H9 (cell line): ENCODE measurements around the gene SLC51A. TPM values are rescaled to one million over a fixed set of nuclear protein-coding genes. Genes with fewer than 3 reads are reported as not detected.
"Not testable (repeated sequence)": the region's sequence is repeated elsewhere in the genome, so short reads cannot be mapped to it uniquely, and the experiment has no call there.

Source experiments
- DNase-seq: peaks from one replicate; pipeline ENCODE4 v3.0.0-alpha.2; 2017
- H2AFZ ChIP-seq: one replicate; pipeline ENCODE4 v1.6.1; 2013; ENCODE audit warnings: mild to moderate bottlenecking, low read length, control low read depth, moderate library complexity
- H2AK5ac ChIP-seq: 2 replicates; pipeline ENCODE4 v1.6.1; 2013; ENCODE audit warnings: low read length, control low read depth, mixed read lengths; ENCODE audit not compliant: insufficient read length
- H2BK120ac ChIP-seq: one replicate; pipeline ENCODE4 v1.6.1; 2013; ENCODE audit warnings: low read depth, mild to moderate bottlenecking, low read length, control low read depth, inconsistent platforms; ENCODE audit not compliant: poor library complexity, severe bottlenecking
- H2BK12ac ChIP-seq: 2 replicates; pipeline ENCODE4 v1.6.1; 2013; ENCODE audit warnings: low read length, control low read depth, mixed read lengths, low read depth; ENCODE audit not compliant: insufficient read length
- H2BK15ac ChIP-seq: 2 replicates; pipeline ENCODE4 v1.6.1; 2013; ENCODE audit warnings: low read depth, low read length, control low read depth
- H2BK20ac ChIP-seq: one replicate; pipeline ENCODE4 v1.6.1; 2013; ENCODE audit warnings: low read depth, mild to moderate bottlenecking, low read length, control low read depth, inconsistent platforms; ENCODE audit not compliant: poor library complexity, severe bottlenecking
- H2BK5ac ChIP-seq: 2 replicates; pipeline ENCODE4 v1.6.1; 2013; ENCODE audit warnings: low read length, control low read depth, mixed read lengths; ENCODE audit not compliant: insufficient read length
- H3K14ac ChIP-seq: 2 replicates; pipeline ENCODE4 v1.6.1; 2013; ENCODE audit warnings: low read length, control low read depth; ENCODE audit not compliant: insufficient read depth
- H3K18ac ChIP-seq: 2 replicates; pipeline ENCODE4 v1.6.1; 2013; ENCODE audit warnings: low read depth, mild to moderate bottlenecking, mixed read lengths, low read length, control low read depth; ENCODE audit not compliant: insufficient read length
- H3K23ac ChIP-seq: 2 replicates; pipeline ENCODE4 v1.6.1; 2013; ENCODE audit warnings: low read length, control low read depth, mixed read lengths, low read depth; ENCODE audit not compliant: insufficient read length
- H3K23me2 ChIP-seq: 2 replicates; pipeline ENCODE4 v1.6.1; 2013; ENCODE audit warnings: low read depth, mild to moderate bottlenecking, mixed read lengths, low read length, control low read depth; ENCODE audit not compliant: insufficient read length, poor library complexity, severe bottlenecking
- H3K27ac ChIP-seq: 2 replicates; pipeline ENCODE4 v1.5.1; 2013; ENCODE audit warnings: low read length, control low read depth, mixed read lengths, low read depth; ENCODE audit not compliant: insufficient read length
- H3K27me3 ChIP-seq: 2 replicates; pipeline ENCODE4 v1.6.1; 2013; ENCODE audit warnings: low read length, control low read depth, inconsistent platforms; ENCODE audit not compliant: insufficient read depth
- H3K4ac ChIP-seq: 2 replicates; pipeline ENCODE4 v1.6.1; 2013; ENCODE audit warnings: low read depth, mild to moderate bottlenecking, control low read depth, inconsistent platforms, low read length, moderate library complexity
- H3K4me1 ChIP-seq: 2 replicates; pipeline ENCODE4 v1.6.1; 2013; ENCODE audit warnings: low read length, control low read depth, inconsistent platforms; ENCODE audit not compliant: insufficient read depth
- H3K4me2 ChIP-seq: 2 replicates; pipeline ENCODE4 v1.6.1; 2013; ENCODE audit warnings: low read length, control low read depth, mixed read lengths; ENCODE audit not compliant: insufficient read length, insufficient read depth
- H3K56ac ChIP-seq: 2 replicates; pipeline ENCODE4 v1.6.1; 2013; ENCODE audit warnings: low read depth, mild to moderate bottlenecking, mixed read lengths, low read length, control low read depth; ENCODE audit not compliant: insufficient read length
- H3K79me1 ChIP-seq: 2 replicates; pipeline ENCODE4 v1.6.1; 2013; ENCODE audit warnings: low read depth, mild to moderate bottlenecking, moderate library complexity, low read length, control low read depth, inconsistent platforms; ENCODE audit not compliant: insufficient read depth, poor library complexity, severe bottlenecking
- H3K79me2 ChIP-seq: 2 replicates; pipeline ENCODE4 v1.6.1; 2013; ENCODE audit warnings: low read length, control low read depth, inconsistent platforms; ENCODE audit not compliant: insufficient read depth
- H3K9ac ChIP-seq: 2 replicates; pipeline ENCODE4 v1.6.1; 2013; ENCODE audit warnings: low read length, control low read depth, mixed read lengths; ENCODE audit not compliant: insufficient read length; ENCODE audit errors: extremely low read depth
- H3K9me3 ChIP-seq: one replicate; pipeline ENCODE4 v1.6.1; 2013; ENCODE audit warnings: low read depth, low read length, inconsistent platforms; ENCODE audit not compliant: control insufficient read depth
- H3T11ph ChIP-seq: one replicate; pipeline ENCODE4 v1.6.1; 2013; ENCODE audit warnings: mild to moderate bottlenecking, low read length, control low read depth, inconsistent platforms
- H4K20me1 ChIP-seq: one replicate; pipeline ENCODE4 v1.6.1; 2013; ENCODE audit not compliant: control insufficient read depth, insufficient read length, insufficient read depth
- H4K5ac ChIP-seq: 2 replicates; pipeline ENCODE4 v1.6.1; 2013; ENCODE audit warnings: low read depth, mild to moderate bottlenecking, mixed read lengths, low read length, control low read depth; ENCODE audit not compliant: insufficient read length
- H4K8ac ChIP-seq: replicated peaks from 2 replicates; pipeline ENCODE4 v1.6.1; 2013; ENCODE audit warnings: low read length, control low read depth, mixed read lengths, low read depth; ENCODE audit not compliant: insufficient read length
- H4K91ac ChIP-seq: 2 replicates; pipeline ENCODE4 v1.6.1; 2013; ENCODE audit warnings: low read depth, mild to moderate bottlenecking, moderate library complexity, mixed read lengths, low read length, control low read depth; ENCODE audit not compliant: insufficient read length
- H3K27ac Mint-ChIP-seq, 3 experiments: 2 replicates in 2 of 3; 3 replicates in 1 of 3; pipeline ENCODE4 v1.8.0; 2020 to 2021; ENCODE audit warnings: mixed read lengths in 3 of 3, mild to moderate bottlenecking in 1 of 3, moderate library complexity in 1 of 3
- H3K27me3 Mint-ChIP-seq: 2 replicates; pipeline ENCODE4 v1.8.0; 2021; ENCODE audit warnings: low read depth, mild to moderate bottlenecking, moderate library complexity, mixed read lengths
- H3K36me3 Mint-ChIP-seq, 3 experiments: 2 replicates in 2 of 3; 3 replicates in 1 of 3; pipeline ENCODE4 v1.8.0; 2020 to 2021; ENCODE audit warnings: low read depth in 3 of 3, mixed read lengths in 3 of 3; ENCODE audit not compliant: insufficient read depth in 1 of 3
- H3K4me1 Mint-ChIP-seq, 2 experiments: 2 replicates each; pipeline ENCODE4 v1.8.0; 2020; ENCODE audit warnings: mixed read lengths in 2 of 2
- H3K4me3 Mint-ChIP-seq, 2 experiments: 2 replicates in 1 of 2; 3 replicates in 1 of 2; pipeline ENCODE4 v1.8.0; 2020 to 2021; ENCODE audit warnings: mild to moderate bottlenecking in 2 of 2, mixed read lengths in 2 of 2, moderate library complexity in 1 of 2
- H3K9me3 Mint-ChIP-seq, 2 experiments: 2 replicates in 1 of 2; 3 replicates in 1 of 2; pipeline ENCODE4 v1.8.0; 2020; ENCODE audit warnings: mild to moderate bottlenecking in 2 of 2, mixed read lengths in 2 of 2, moderate library complexity in 1 of 2
- WGBS: extraction: QIAGEN DNeasy Blood & Tissue Kit; methylation state at CpG from one replicate; pipeline ENCODE4 v1.1.7; 2013; ENCODE audit warnings: missing lambda C conversion rate, low lambda C conversion rate, mixed read lengths; ENCODE audit not compliant: insufficient read length; ENCODE audit errors: extremely low coverage; 5-methylcytosine and 5-hydroxymethylcytosine counted together
- total RNA-seq: library from RNA; stranded (reverse); gene quantifications from 2 replicates; pipeline ENCODE4 v1.2.1, GENCODE V29; 2021
- TF ChIP-seq, protein P1 (sequence below): fragments of 200-600 bp; sonication (generic); conservative IDR thresholded peaks from 3 replicates; pipeline ENCODE4 v1.8.0; 2021; ENCODE audit warnings: antibody characterized with exemption, mild to moderate bottlenecking

SLC51A gene
- total RNA-seq, 1 experiment from 2014 or later: 5.6 TPM

DNA sequence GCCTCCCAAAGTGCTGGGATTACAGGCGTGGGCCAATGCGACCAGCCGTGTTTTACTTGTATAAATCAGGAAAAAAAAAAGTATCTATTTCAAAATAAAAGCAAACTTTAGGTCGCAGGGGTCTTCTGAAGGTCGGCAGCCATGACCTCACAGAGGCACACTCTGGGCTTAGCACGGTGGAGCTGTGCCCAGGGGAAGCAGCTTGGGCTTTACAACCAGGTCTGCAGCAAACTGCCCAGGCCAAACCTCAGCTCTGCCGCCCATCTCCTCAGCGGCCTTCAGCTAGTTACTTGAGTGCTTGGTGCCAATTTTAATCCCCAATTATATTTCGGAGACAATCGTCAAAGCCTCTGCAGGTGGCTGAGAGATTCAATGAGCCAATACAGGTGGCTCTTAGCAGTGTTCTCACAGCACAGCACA lies 35.2 kb upstream of the SLC51A start:
- H2BK120ac ChIP-seq: no peak overlapping the region
- no peaks in the 10 kb centered on the region for H3K9me3 Mint-ChIP-seq
- no peaks in the 10 kb centered on the region for H3K27me3 ChIP-seq
- H3K27me3 Mint-ChIP-seq: no peaks in the 10 kb centered on the region
- no peak overlapping the region for H2BK20ac ChIP-seq
- no peak overlapping the region for H2BK12ac ChIP-seq
- no peak overlapping the region for H2BK15ac ChIP-seq
- no peak overlapping the region for H3K23ac ChIP-seq
- peak overlapping the region in 1 of 3 experiments; percentile 16; a peak in 1 of 7 replicates for H3K27ac Mint-ChIP-seq
- no peaks in the 10 kb centered on the region; the same call in 1 of the 2 replicates for H3K4me1 ChIP-seq
- WGBS: no CpG with 5 or more reads among the region's 10 CpGs
- TF ChIP-seq, protein P1, sequence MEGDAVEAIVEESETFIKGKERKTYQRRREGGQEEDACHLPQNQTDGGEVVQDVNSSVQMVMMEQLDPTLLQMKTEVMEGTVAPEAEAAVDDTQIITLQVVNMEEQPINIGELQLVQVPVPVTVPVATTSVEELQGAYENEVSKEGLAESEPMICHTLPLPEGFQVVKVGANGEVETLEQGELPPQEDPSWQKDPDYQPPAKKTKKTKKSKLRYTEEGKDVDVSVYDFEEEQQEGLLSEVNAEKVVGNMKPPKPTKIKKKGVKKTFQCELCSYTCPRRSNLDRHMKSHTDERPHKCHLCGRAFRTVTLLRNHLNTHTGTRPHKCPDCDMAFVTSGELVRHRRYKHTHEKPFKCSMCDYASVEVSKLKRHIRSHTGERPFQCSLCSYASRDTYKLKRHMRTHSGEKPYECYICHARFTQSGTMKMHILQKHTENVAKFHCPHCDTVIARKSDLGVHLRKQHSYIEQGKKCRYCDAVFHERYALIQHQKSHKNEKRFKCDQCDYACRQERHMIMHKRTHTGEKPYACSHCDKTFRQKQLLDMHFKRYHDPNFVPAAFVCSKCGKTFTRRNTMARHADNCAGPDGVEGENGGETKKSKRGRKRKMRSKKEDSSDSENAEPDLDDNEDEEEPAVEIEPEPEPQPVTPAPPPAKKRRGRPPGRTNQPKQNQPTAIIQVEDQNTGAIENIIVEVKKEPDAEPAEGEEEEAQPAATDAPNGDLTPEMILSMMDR: no peak
- no peak overlapping the region for H3K4ac ChIP-seq
- H3K79me2 ChIP-seq: no peaks in the 10 kb centered on the region
- no peak overlapping the region for H2AK5ac ChIP-seq
- no peak overlapping the region for H3K9ac ChIP-seq
- no peak overlapping the region for H4K91ac ChIP-seq
- H4K8ac ChIP-seq: no peak overlapping the region
- no peak overlapping the region for H2AFZ ChIP-seq
- H3K4me1 Mint-ChIP-seq: peaks cover 23 to 25% of the 10 kb centered on the region in 2 experiments
- DNase-seq: no peak
- H3K79me1 ChIP-seq: no peaks in the 10 kb centered on the region
- no peaks in the 10 kb centered on the region for H3K23me2 ChIP-seq
- no peak overlapping the region for H3K14ac ChIP-seq
- H3K9me3 ChIP-seq: no peaks in the 10 kb centered on the region
- no peak overlapping the region for H3T11ph ChIP-seq
- H4K20me1 ChIP-seq: no peaks in the 10 kb centered on the region
- no peak overlapping the region for H4K5ac ChIP-seq
- H3K4me2 ChIP-seq: no peak overlapping the region
- no peak overlapping the region for H3K4me3 Mint-ChIP-seq
- H3K27ac ChIP-seq: no peak overlapping the region
- H3K18ac ChIP-seq: peak overlapping the region; percentile 57
- no peaks in the 10 kb centered on the region for H3K36me3 Mint-ChIP-seq
- H2BK5ac ChIP-seq: no peak overlapping the region
- H3K56ac ChIP-seq: no peak overlapping the region

GRCh38 chr3:196184169-196184432 lies 32.2 kb upstream of the SLC51A start:
- H3K27me3 Mint-ChIP-seq, H2AK5ac ChIP-seq, H4K8ac ChIP-seq, H3K9me3 ChIP-seq, H3K23ac ChIP-seq, H3K4me1 ChIP-seq, H3K79me1 ChIP-seq, H3K79me2 ChIP-seq, H3K9me3 Mint-ChIP-seq, H2BK5ac ChIP-seq, H4K91ac ChIP-seq, H3K14ac ChIP-seq, H3K23me2 ChIP-seq, H2AFZ ChIP-seq, H2BK20ac ChIP-seq, DNase-seq, H3K18ac ChIP-seq, H3K4me2 ChIP-seq, H3K27ac ChIP-seq, H2BK12ac ChIP-seq, H2BK15ac ChIP-seq, H3K4me3 Mint-ChIP-seq, H4K20me1 ChIP-seq, H4K5ac ChIP-seq, H3T11ph ChIP-seq, H3K27me3 ChIP-seq, H3K56ac ChIP-seq, H3K9ac ChIP-seq, H3K36me3 Mint-ChIP-seq, H3K27ac Mint-ChIP-seq, H3K4ac ChIP-seq, H2BK120ac ChIP-seq: not testable (repeated sequence)
- no CpG with 5 or more reads among the region's 4 CpGs for WGBS
- H3K4me1 Mint-ChIP-seq: peaks cover 23 to 26% of the 10 kb centered on the region in 2 experiments
